HEK293 (cell line): ENCODE data around the gene ZBTB1.

Source experiments
- CTCF ChIA-PET: fragments of 350-600 bp; formaldehyde crosslinking; extraction: SDS; loops from one replicate; lab custom pipeline; 2021; ENCODE audit warnings: antibody characterized with exemption; lab: Yijun Ruan, JAX
- POLR2A ChIA-PET: fragments of 300-600 bp; formaldehyde crosslinking; extraction: SDS; loops from one replicate; lab custom pipeline; 2020; ENCODE audit warnings: antibody characterized with exemption, inconsistent platforms; lab: Yijun Ruan, JAX
- H3K27ac ChIP-seq: fragments of 200-500 bp; sonication (Bioruptor generic); 2 replicates; pipeline ENCODE4 v1.5.1; 2014; ENCODE audit warnings: low read depth, low read length, control low read depth, inconsistent platforms; ENCODE audit errors: extremely low read depth
- H3K36me3 ChIP-seq, 2 experiments: fragments of 200-500 bp in 1 of 2; sonication (Bioruptor generic) in 1 of 2; 1 replicate in 1 of 2; 2 replicates in 1 of 2; pipeline ENCODE4 v1.5.1; 2014 to 2017; ENCODE audit warnings: inconsistent platforms in 2 of 2, low read length in 2 of 2; ENCODE audit not compliant: control insufficient read depth in 2 of 2, insufficient read depth in 1 of 2
- H3K4me1 ChIP-seq: fragments of 200-500 bp; sonication (Bioruptor generic); 2 replicates; pipeline ENCODE4 v1.5.1; 2014; ENCODE audit warnings: mild to moderate bottlenecking, low read length, inconsistent platforms; ENCODE audit not compliant: control insufficient read depth, insufficient read depth
- H3K4me3 ChIP-seq: 2 replicates; pipeline ENCODE4 v1.5.1; 2011; ENCODE audit warnings: low read depth, mild to moderate bottlenecking, control low read depth, low read length, moderate library complexity
- H3K9me3 ChIP-seq: fragments of 200-500 bp; sonication (Bioruptor generic); 2 replicates; pipeline ENCODE4 v1.5.1; 2014; ENCODE audit warnings: low read depth, low read length, inconsistent platforms; ENCODE audit not compliant: control insufficient read depth, insufficient read depth
- HOXA7 ChIP-seq: sonication (generic); formaldehyde crosslinking; IDR thresholded peaks from 2 replicates; pipeline ENCODE4 v1.8.1; 2022; ENCODE audit warnings: missing genetic modification reagents, borderline replicate concordance
- HOXC10 ChIP-seq: sonication (generic); formaldehyde crosslinking; IDR thresholded peaks from 2 replicates; pipeline ENCODE4 v1.8.1; 2023; ENCODE audit warnings: mild to moderate bottlenecking, missing genetic modification reagents
- IKZF3 ChIP-seq: fragments of 450-650 bp; IDR thresholded peaks from 2 replicates; pipeline ENCODE4 v1.5.0; 2018; ENCODE audit warnings: missing biosample characterization, mild to moderate bottlenecking, missing genetic modification characterization, moderate library complexity
- KLF8 ChIP-seq: fragments of 450-650 bp; formaldehyde crosslinking; IDR thresholded peaks from 2 replicates; pipeline ENCODE4 v1.5.1; 2016; ENCODE audit warnings: missing biosample characterization, missing genetic modification characterization
- KLF9 ChIP-seq: fragments of 450-650 bp; formaldehyde crosslinking; IDR thresholded peaks from 2 replicates; pipeline ENCODE4 v1.5.1; 2016; ENCODE audit warnings: missing biosample characterization, missing genetic modification characterization, low read depth
- OVOL3 ChIP-seq: fragments of 450-650 bp; formaldehyde crosslinking; IDR thresholded peaks from 2 replicates; pipeline ENCODE4 v1.5.1; 2016; ENCODE audit warnings: missing biosample characterization, missing genetic modification characterization
- SP3 ChIP-seq: fragments of 450-650 bp; formaldehyde crosslinking; IDR thresholded peaks from 2 replicates; pipeline ENCODE4 v1.5.1; 2016; ENCODE audit warnings: missing biosample characterization, missing genetic modification characterization
- SP7 ChIP-seq: fragments of 450-650 bp; formaldehyde crosslinking; IDR thresholded peaks from 2 replicates; pipeline ENCODE4 v1.5.1; 2016; ENCODE audit warnings: missing biosample characterization, missing genetic modification characterization
- TRIM28 ChIP-seq: IDR thresholded peaks from 2 replicates; pipeline ENCODE4 v1.6.1; 2011; ENCODE audit warnings: low read length, control low read depth, borderline replicate concordance
- ZBTB17 ChIP-seq: fragments of 450-650 bp; formaldehyde crosslinking; IDR thresholded peaks from 2 replicates; pipeline ENCODE4 v1.5.1; 2016; ENCODE audit warnings: missing biosample characterization, missing genetic modification characterization
- ZBTB21 ChIP-seq: fragments of 450-650 bp; formaldehyde crosslinking; IDR thresholded peaks from 2 replicates; pipeline ENCODE4 v1.5.1; 2017; ENCODE audit warnings: missing biosample characterization, missing genetic modification characterization
- ZFHX2 ChIP-seq: fragments of 450-650 bp; formaldehyde crosslinking; conservative IDR thresholded peaks from 2 replicates; pipeline ENCODE4 v1.5.1; 2016; ENCODE audit warnings: missing biosample characterization, missing genetic modification characterization
- ZNF133 ChIP-seq: fragments of 450-650 bp; formaldehyde crosslinking; IDR thresholded peaks from 2 replicates; pipeline ENCODE4 v1.5.1; 2016; ENCODE audit warnings: missing biosample characterization, missing genetic modification characterization
- ZNF174 ChIP-seq: fragments of 450-650 bp; formaldehyde crosslinking; IDR thresholded peaks from 2 replicates; pipeline ENCODE4 v1.5.0; 2017; ENCODE audit warnings: missing biosample characterization, mild to moderate bottlenecking, missing genetic modification characterization
- ZNF48 ChIP-seq: fragments of 450-650 bp; formaldehyde crosslinking; IDR thresholded peaks from 2 replicates; pipeline ENCODE4 v1.5.1; 2016; ENCODE audit warnings: missing biosample characterization, missing genetic modification characterization
- ZNF548 ChIP-seq: fragments of 450-650 bp; formaldehyde crosslinking; IDR thresholded peaks from 2 replicates; pipeline ENCODE4 v1.5.1; 2016; ENCODE audit warnings: missing biosample characterization, missing genetic modification characterization
- ZNF658 ChIP-seq: fragments of 450-650 bp; formaldehyde crosslinking; IDR thresholded peaks from 2 replicates; pipeline ENCODE4; 2016; ENCODE audit warnings: missing biosample characterization, missing genetic modification characterization
- ZNF660 ChIP-seq: fragments of 450-650 bp; IDR thresholded peaks from 2 replicates; pipeline ENCODE4 v1.5.1; 2018; ENCODE audit warnings: missing biosample characterization, mild to moderate bottlenecking, missing genetic modification characterization
- ZNF776 ChIP-seq: fragments of 450-650 bp; formaldehyde crosslinking; IDR thresholded peaks from 2 replicates; pipeline ENCODE4 v1.5.0; 2017; ENCODE audit warnings: missing biosample characterization, missing genetic modification characterization, borderline replicate concordance
- ZNF837 ChIP-seq: fragments of 450-650 bp; formaldehyde crosslinking; IDR thresholded peaks from 2 replicates; pipeline ENCODE4 v1.5.1; 2016; ENCODE audit warnings: missing biosample characterization, missing genetic modification characterization
- ZSCAN23 ChIP-seq: fragments of 450-650 bp; formaldehyde crosslinking; IDR thresholded peaks from 2 replicates; pipeline ENCODE4 v1.5.1; 2016; ENCODE audit warnings: missing biosample characterization, missing genetic modification characterization
- TF ChIP-seq, protein P1 (sequence below): fragments of 450-650 bp; formaldehyde crosslinking; IDR thresholded peaks from 2 replicates; pipeline ENCODE4 v1.5.1; 2016; ENCODE audit warnings: missing biosample characterization, missing genetic modification characterization, borderline replicate concordance
- TF ChIP-seq, protein P2 (sequence below): fragments of 450-650 bp; IDR thresholded peaks from 2 replicates; pipeline ENCODE4 v1.5.1; 2018; ENCODE audit warnings: missing biosample characterization, mild to moderate bottlenecking, missing genetic modification characterization
- TF ChIP-seq, protein P3 (sequence below): fragments of 450-650 bp; formaldehyde crosslinking; IDR thresholded peaks from 2 replicates; pipeline ENCODE4 v1.5.1; 2016; ENCODE audit warnings: missing biosample characterization, missing genetic modification characterization
- TF ChIP-seq, protein P4 (sequence below): fragments of 450-650 bp; formaldehyde crosslinking; IDR thresholded peaks from 2 replicates; pipeline ENCODE4 v1.5.1; 2016; ENCODE audit warnings: missing biosample characterization, missing genetic modification characterization
- TF ChIP-seq, protein P5 (sequence below): fragments of 450-650 bp; formaldehyde crosslinking; IDR thresholded peaks from 2 replicates; pipeline ENCODE4 v1.5.1; 2016; ENCODE audit warnings: missing biosample characterization, missing genetic modification characterization

ZBTB1 gene

DNA sequence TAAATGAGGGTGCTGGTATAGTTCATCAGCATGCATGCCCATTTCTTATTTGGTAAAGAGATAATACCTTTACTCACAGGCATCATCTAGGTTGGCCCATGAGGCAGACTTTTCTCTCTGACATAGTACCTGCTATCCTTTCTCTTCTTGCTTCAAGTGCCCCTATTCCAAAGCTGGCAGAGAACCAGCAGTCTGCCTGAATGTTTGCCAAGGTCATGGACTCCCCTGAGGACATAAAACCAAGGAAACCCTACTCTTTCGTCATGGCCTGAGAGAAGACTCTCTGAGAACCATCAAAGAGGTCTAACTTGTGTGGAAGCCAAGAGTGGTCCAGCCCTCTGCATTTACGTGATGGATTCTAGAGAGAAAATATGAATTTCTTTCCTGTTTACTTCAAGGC lies 57.1 kb downstream of the ZBTB1 start (continued):
- TF ChIP-seq, protein P1, sequence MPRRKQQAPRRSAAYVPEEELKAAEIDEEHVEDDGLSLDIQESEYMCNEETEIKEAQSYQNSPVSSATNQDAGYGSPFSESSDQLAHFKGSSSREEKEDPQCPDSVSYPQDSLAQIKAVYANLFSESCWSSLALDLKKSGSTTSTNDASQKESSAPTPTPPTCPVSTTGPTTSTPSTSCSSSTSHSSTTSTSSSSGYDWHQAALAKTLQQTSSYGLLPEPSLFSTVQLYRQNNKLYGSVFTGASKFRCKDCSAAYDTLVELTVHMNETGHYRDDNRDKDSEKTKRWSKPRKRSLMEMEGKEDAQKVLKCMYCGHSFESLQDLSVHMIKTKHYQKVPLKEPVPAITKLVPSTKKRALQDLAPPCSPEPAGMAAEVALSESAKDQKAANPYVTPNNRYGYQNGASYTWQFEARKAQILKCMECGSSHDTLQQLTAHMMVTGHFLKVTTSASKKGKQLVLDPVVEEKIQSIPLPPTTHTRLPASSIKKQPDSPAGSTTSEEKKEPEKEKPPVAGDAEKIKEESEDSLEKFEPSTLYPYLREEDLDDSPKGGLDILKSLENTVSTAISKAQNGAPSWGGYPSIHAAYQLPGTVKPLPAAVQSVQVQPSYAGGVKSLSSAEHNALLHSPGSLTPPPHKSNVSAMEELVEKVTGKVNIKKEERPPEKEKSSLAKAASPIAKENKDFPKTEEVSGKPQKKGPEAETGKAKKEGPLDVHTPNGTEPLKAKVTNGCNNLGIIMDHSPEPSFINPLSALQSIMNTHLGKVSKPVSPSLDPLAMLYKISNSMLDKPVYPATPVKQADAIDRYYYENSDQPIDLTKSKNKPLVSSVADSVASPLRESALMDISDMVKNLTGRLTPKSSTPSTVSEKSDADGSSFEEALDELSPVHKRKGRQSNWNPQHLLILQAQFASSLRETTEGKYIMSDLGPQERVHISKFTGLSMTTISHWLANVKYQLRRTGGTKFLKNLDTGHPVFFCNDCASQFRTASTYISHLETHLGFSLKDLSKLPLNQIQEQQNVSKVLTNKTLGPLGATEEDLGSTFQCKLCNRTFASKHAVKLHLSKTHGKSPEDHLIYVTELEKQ: no peak
- TF ChIP-seq OVOL3 (no peak), ZNF174 (tag by site-specific recombination) (no peak), ZNF660 (tag by site-specific recombination) (no peak), ZFHX2 (tag by site-specific recombination) (no peak), SP3 (tag by site-specific recombination) (no peak)
- TF ChIP-seq, protein P2, sequence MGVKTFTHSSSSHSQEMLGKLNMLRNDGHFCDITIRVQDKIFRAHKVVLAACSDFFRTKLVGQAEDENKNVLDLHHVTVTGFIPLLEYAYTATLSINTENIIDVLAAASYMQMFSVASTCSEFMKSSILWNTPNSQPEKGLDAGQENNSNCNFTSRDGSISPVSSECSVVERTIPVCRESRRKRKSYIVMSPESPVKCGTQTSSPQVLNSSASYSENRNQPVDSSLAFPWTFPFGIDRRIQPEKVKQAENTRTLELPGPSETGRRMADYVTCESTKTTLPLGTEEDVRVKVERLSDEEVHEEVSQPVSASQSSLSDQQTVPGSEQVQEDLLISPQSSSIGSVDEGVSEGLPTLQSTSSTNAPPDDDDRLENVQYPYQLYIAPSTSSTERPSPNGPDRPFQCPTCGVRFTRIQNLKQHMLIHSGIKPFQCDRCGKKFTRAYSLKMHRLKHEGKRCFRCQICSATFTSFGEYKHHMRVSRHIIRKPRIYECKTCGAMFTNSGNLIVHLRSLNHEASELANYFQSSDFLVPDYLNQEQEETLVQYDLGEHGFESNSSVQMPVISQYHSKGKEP (tag by site-specific recombination): no peak

DNA sequence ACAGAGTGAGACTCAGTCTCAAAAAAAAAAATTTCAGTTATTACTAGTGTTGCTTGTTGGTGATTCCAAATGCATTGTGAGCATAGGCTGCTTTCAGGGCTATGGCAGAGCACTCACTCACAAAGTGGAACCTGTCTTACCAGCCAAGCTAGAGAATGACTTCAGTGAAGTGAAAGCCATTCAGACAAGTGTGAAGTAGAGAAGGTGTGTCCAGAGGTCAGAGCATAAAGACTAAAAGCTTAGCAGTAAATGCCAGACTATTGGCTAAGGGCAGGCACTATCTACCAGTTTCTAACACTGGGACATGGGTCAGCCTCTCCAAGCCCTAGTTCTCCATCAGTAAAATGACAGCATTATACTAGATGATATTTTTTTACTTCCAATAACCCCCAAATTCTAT lies 57.9 kb downstream of the ZBTB1 start:
- Histone ChIP-seq H3K27ac (no peak overlapping the region), H3K9me3 (no peaks in the 10 kb centered on the region)
- TF ChIP-seq ZNF133 (tag by site-specific recombination): no peak
- TF ChIP-seq, all 188 proteins: peak for 0
- ChIA-PET POLR2A (no interaction called here), CTCF (interaction anchor here (1.6 kb wide), 1 partner anchor 75 kb away, joined by 6 read pairs; no protein-coding TSS in a partner anchor)
- Histone ChIP-seq H3K4me3 (no peak overlapping the region), H3K4me1 (no peaks in the 10 kb centered on the region; the same call in 1 of the 2 replicates), H3K36me3 (no peaks in the 10 kb centered on the region)

DNA sequence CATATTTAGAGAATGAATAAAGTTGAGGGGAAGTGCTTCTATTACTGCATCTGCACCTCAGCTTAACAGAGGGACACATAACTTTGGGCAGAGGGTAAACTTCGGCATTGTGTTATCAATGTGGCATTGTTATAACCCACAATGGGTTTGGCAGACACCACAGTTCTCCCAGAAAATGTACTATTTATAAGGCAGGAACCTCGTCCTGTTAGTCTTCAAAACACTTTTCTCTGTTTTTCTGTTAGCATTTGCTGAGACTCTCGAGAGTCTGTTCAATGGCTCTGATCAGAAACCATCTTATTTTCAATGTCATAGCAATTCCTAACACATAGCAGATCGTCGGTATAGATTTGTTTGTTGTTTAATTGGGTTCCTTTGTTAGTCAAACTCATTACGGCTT lies 59.1 kb downstream of the ZBTB1 start:
- Histone ChIP-seq H3K36me3 (no peaks in the 10 kb centered on the region), H3K4me3 (no peak overlapping the region), H3K27ac (no peak overlapping the region)
- TF ChIP-seq, protein P3, sequence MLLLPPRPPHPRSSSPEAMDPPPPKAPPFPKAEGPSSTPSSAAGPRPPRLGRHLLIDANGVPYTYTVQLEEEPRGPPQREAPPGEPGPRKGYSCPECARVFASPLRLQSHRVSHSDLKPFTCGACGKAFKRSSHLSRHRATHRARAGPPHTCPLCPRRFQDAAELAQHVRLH (tag by site-specific recombination): no peak
- TF ChIP-seq KLF9 (tag by site-specific recombination) (no peak), ZNF658 (tag by site-specific recombination) (no peak), ZNF776 (tag by site-specific recombination) (no peak), ZNF48 (tag by site-specific recombination) (no peak), HOXA7 (no peak), ZNF548 (tag by site-specific recombination) (no peak), ZBTB17 (tag by site-specific recombination) (no peak), SP7 (tag by site-specific recombination) (no peak), ZBTB21 (tag by site-specific recombination) (no peak), ZSCAN23 (tag by site-specific recombination) (no peak), ZNF837 (tag by site-specific recombination) (no peak), KLF8 (no peak), HOXC10 (no peak), TRIM28 (no peak), IKZF3 (no peak)
- TF ChIP-seq, protein P4, sequence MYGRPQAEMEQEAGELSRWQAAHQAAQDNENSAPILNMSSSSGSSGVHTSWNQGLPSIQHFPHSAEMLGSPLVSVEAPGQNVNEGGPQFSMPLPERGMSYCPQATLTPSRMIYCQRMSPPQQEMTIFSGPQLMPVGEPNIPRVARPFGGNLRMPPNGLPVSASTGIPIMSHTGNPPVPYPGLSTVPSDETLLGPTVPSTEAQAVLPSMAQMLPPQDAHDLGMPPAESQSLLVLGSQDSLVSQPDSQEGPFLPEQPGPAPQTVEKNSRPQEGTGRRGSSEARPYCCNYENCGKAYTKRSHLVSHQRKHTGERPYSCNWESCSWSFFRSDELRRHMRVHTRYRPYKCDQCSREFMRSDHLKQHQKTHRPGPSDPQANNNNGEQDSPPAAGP (tag by site-specific recombination): no peak
- TF ChIP-seq, protein P5, sequence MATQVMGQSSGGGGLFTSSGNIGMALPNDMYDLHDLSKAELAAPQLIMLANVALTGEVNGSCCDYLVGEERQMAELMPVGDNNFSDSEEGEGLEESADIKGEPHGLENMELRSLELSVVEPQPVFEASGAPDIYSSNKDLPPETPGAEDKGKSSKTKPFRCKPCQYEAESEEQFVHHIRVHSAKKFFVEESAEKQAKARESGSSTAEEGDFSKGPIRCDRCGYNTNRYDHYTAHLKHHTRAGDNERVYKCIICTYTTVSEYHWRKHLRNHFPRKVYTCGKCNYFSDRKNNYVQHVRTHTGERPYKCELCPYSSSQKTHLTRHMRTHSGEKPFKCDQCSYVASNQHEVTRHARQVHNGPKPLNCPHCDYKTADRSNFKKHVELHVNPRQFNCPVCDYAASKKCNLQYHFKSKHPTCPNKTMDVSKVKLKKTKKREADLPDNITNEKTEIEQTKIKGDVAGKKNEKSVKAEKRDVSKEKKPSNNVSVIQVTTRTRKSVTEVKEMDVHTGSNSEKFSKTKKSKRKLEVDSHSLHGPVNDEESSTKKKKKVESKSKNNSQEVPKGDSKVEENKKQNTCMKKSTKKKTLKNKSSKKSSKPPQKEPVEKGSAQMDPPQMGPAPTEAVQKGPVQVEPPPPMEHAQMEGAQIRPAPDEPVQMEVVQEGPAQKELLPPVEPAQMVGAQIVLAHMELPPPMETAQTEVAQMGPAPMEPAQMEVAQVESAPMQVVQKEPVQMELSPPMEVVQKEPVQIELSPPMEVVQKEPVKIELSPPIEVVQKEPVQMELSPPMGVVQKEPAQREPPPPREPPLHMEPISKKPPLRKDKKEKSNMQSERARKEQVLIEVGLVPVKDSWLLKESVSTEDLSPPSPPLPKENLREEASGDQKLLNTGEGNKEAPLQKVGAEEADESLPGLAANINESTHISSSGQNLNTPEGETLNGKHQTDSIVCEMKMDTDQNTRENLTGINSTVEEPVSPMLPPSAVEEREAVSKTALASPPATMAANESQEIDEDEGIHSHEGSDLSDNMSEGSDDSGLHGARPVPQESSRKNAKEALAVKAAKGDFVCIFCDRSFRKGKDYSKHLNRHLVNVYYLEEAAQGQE (tag by site-specific recombination): no peak
- TF ChIP-seq, all 188 proteins: peak for 0
- H3K9me3 ChIP-seq: no peaks in the 10 kb centered on the region
- POLR2A ChIA-PET: no interaction called here
- H3K4me1 ChIP-seq: no peaks in the 10 kb centered on the region; the same call in 1 of the 2 replicates
- CTCF ChIA-PET: interaction anchor here (0.5 to 1.6 kb wide), 2 partner anchors 73 to 274 kb away, joined by 3 to 6 read pairs; no protein-coding TSS in a partner anchor
